ENCODE data around the gene SWT1. TPM values are rescaled to one million over a fixed set of nuclear protein-coding genes. Genes with fewer than 3 reads are reported as not detected.

SWT1 gene
- total RNA-seq, 1 experiment from 2014 or later: 3.6 TPM

DNA sequence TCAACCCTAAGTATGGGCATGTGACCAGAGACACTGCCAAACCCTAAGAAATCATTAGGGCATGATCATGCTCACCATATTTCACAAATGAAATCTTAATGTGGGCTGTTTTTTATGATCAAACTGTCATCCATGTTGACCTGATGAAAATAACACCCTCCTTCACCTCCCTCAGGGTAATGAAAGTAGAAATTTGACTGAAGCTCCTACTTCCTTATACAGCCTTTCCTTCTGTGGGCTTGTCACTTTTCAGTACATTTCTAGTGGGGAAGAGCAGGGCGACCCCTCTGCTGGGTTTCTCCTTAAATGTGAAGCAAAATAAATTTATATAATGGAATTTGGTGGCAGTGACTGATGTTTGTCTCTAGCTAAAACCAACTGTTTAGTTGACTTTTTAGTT lies 134.2 kb downstream of the SWT1 start:
- TF ChIP-seq, protein P1, sequence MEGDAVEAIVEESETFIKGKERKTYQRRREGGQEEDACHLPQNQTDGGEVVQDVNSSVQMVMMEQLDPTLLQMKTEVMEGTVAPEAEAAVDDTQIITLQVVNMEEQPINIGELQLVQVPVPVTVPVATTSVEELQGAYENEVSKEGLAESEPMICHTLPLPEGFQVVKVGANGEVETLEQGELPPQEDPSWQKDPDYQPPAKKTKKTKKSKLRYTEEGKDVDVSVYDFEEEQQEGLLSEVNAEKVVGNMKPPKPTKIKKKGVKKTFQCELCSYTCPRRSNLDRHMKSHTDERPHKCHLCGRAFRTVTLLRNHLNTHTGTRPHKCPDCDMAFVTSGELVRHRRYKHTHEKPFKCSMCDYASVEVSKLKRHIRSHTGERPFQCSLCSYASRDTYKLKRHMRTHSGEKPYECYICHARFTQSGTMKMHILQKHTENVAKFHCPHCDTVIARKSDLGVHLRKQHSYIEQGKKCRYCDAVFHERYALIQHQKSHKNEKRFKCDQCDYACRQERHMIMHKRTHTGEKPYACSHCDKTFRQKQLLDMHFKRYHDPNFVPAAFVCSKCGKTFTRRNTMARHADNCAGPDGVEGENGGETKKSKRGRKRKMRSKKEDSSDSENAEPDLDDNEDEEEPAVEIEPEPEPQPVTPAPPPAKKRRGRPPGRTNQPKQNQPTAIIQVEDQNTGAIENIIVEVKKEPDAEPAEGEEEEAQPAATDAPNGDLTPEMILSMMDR (conservative IDR thresholded peaks at IDR 0.05): no peak
- no peak for TF ChIP-seq EZH2 (IDR thresholded peaks at IDR 0.05; ENCODE audit: low read depth)
- no peak overlapping the region for H3K4me2 ChIP-seq
- H3K27me3 ChIP-seq (ENCODE audit: insufficient read depth, low read depth): no peaks in the 10 kb centered on the region
- H3K27ac ChIP-seq: no peak overlapping the region
- intact Hi-C loops (cut with micrococcal nuclease; ENCODE audit: unreplicated experiment): no loop called here
- no TSS peak for BruUV-seq (replicated peaks)
- no peaks in the 10 kb centered on the region for H3K4me1 ChIP-seq (replicated peaks; ENCODE audit: insufficient read depth)
- H3K9me3 ChIP-seq (ENCODE audit: insufficient read depth, low read depth): no peaks in the 10 kb centered on the region
- no peaks in the 10 kb centered on the region for H4K20me1 ChIP-seq (ENCODE audit: insufficient read depth)
- no peak overlapping the region for H3K4me3 ChIP-seq
- POLR2A ChIA-PET (ENCODE audit: unreplicated experiment): no interaction called here
- H3K9me2 ChIP-seq (ENCODE audit: insufficient read depth): no peaks in the 10 kb centered on the region
- no peaks in the 10 kb centered on the region for H3F3A ChIP-seq (ENCODE audit: insufficient read depth, low read depth)
- peaks cover 5% of the 10 kb centered on the region; the same call in 1 of the 2 replicates for H3K36me3 ChIP-seq (ENCODE audit: low read depth)
- no peaks in the 10 kb centered on the region for H3K79me2 ChIP-seq (ENCODE audit: low read depth)
- no peak for DNase-seq
- H2AFZ ChIP-seq: no peak overlapping the region
- CTCF ChIA-PET: no interaction called here

DNA sequence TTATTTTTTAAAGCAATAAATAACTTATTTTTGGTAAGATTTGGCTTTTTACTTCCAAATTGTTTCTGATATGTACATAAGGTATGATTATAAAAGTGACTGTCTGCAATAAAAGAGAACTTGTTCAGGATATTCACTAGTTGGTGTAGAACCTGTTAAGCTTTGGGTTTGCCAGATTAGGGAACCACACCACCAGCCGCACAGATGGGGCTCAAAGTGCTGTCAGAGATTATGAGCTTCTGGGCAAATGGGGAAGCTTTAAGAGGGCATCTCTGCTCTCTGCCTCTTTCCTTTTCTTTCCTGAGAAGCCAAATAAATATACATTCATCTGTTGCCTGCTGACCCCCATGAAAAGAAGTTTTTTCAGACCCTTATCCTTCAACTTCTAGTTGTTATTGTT lies 134.7 kb downstream of the SWT1 start:
- no peak for DNase-seq
- TF ChIP-seq, protein P1 (conservative IDR thresholded peaks at IDR 0.05): no peak
- no peak for TF ChIP-seq EZH2 (IDR thresholded peaks at IDR 0.05; ENCODE audit: low read depth)
- Histone ChIP-seq H3K27ac (no peak overlapping the region), H3K4me1 (replicated peaks; ENCODE audit: insufficient read depth) (no peaks in the 10 kb centered on the region), H3K9me2 (ENCODE audit: insufficient read depth) (no peaks in the 10 kb centered on the region), H3K9me3 (ENCODE audit: insufficient read depth, low read depth) (no peaks in the 10 kb centered on the region), H3K4me2 (no peak overlapping the region), H4K20me1 (ENCODE audit: insufficient read depth) (no peaks in the 10 kb centered on the region), H3K4me3 (no peak overlapping the region), H3F3A (ENCODE audit: insufficient read depth, low read depth) (no peaks in the 10 kb centered on the region), H3K36me3 (ENCODE audit: low read depth) (peaks cover 9% of the 10 kb centered on the region; the same call in 1 of the 2 replicates), H3K27me3 (ENCODE audit: insufficient read depth, low read depth) (no peaks in the 10 kb centered on the region), H3K79me2 (ENCODE audit: low read depth) (no peaks in the 10 kb centered on the region), H2AFZ (no peak overlapping the region)
- BruUV-seq (replicated peaks): no TSS peak
- ChIA-PET POLR2A (ENCODE audit: unreplicated experiment) (no interaction called here), CTCF (no interaction called here)
- intact Hi-C loops (cut with micrococcal nuclease; ENCODE audit: unreplicated experiment): no loop called here

DNA sequence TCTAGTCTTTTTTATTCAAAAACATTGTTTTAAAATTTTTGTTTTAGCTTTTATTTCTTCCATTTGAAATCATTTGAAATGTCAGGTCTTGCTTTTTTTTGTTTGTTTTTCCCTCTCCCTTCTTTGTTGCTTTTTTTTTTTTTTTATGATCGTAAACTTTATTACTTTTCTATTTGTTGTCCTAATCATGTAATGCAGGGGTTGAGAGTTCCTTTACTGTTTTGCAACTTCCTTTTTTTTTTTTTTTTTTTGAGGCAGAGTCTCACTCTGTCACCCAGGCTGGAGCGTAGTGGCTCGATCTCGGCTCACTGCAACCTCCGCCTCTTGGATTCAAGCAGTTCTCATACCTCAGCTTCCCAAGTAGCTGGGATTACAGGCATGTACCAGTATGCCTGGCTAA lies 135.3 kb downstream of the SWT1 start:
- no peak overlapping the region for H3K4me2 ChIP-seq
- no peaks in the 10 kb centered on the region for H3K27me3 ChIP-seq (ENCODE audit: insufficient read depth, low read depth)
- ChIA-PET CTCF (no interaction called here), POLR2A (ENCODE audit: unreplicated experiment) (no interaction called here)
- intact Hi-C loops (cut with micrococcal nuclease; ENCODE audit: unreplicated experiment): no loop called here
- no peaks in the 10 kb centered on the region for H3K9me3 ChIP-seq (ENCODE audit: insufficient read depth, low read depth)
- TF ChIP-seq, protein P1 (conservative IDR thresholded peaks at IDR 0.05): no peak
- no peak for TF ChIP-seq EZH2 (IDR thresholded peaks at IDR 0.05; ENCODE audit: low read depth)
- H3K36me3 ChIP-seq (ENCODE audit: low read depth): peaks cover 9% of the 10 kb centered on the region; the same call in 1 of the 2 replicates
- no peak for DNase-seq
- no peaks in the 10 kb centered on the region for H4K20me1 ChIP-seq (ENCODE audit: insufficient read depth)
- BruUV-seq (replicated peaks): no TSS peak
- H3K79me2 ChIP-seq (ENCODE audit: low read depth): no peaks in the 10 kb centered on the region
- H3K9me2 ChIP-seq (ENCODE audit: insufficient read depth): no peaks in the 10 kb centered on the region
- H2AFZ ChIP-seq: no peak overlapping the region
- H3K27ac ChIP-seq: no peak overlapping the region
- no peak overlapping the region for H3K4me3 ChIP-seq
- H3K4me1 ChIP-seq (replicated peaks; ENCODE audit: insufficient read depth): no peaks in the 10 kb centered on the region
- H3F3A ChIP-seq (ENCODE audit: insufficient read depth, low read depth): 0 out of 2 replicates have a peak, but pooled peaks cover 1% of the 10 kb centered on the region
